Trophoblast cell (in vitro differentiated cells and primary cell): ENCODE results near the gene MZB1.
A peak's percentile ranks its signal among the peaks of the same experiment; 100 is the strongest.
"Not testable (repeated sequence)": the region's sequence is repeated elsewhere in the genome, so short reads cannot be mapped to it uniquely, and the experiment has no call there.

Experiments
- DNase-seq, 2 donors: peaks; one replicate each; pipeline ENCODE4 v3.0.0-alpha.2; 2016
- H2AFZ ChIP-seq: 2 replicates; pipeline ENCODE4 v1.6.1; 2013; ENCODE audit warnings: low read length, moderate library complexity, mild to moderate bottlenecking; ENCODE audit not compliant: insufficient read depth, poor library complexity
- H2AK5ac ChIP-seq: 2 replicates; pipeline ENCODE4 v1.6.1; 2013; ENCODE audit warnings: mild to moderate bottlenecking, low read length
- H2BK120ac ChIP-seq: 2 replicates; pipeline ENCODE4 v1.6.1; 2013; ENCODE audit warnings: low read length, mild to moderate bottlenecking, moderate library complexity; ENCODE audit not compliant: insufficient read depth, poor library complexity
- H2BK12ac ChIP-seq: 2 replicates; pipeline ENCODE4 v1.6.1; 2013; ENCODE audit warnings: mild to moderate bottlenecking, low read length, moderate library complexity
- H2BK5ac ChIP-seq: 2 replicates; pipeline ENCODE4 v1.6.1; 2013; ENCODE audit warnings: low read length, low read depth, moderate library complexity, mild to moderate bottlenecking; ENCODE audit not compliant: poor library complexity
- H3K14ac ChIP-seq: 2 replicates; pipeline ENCODE4 v1.6.1; 2013; ENCODE audit warnings: mild to moderate bottlenecking, low read length
- H3K18ac ChIP-seq: 2 replicates; pipeline ENCODE4 v1.6.1; 2013; ENCODE audit warnings: mild to moderate bottlenecking, low read length
- H3K23ac ChIP-seq: 2 replicates; pipeline ENCODE4 v1.6.1; 2013; ENCODE audit warnings: low read length
- H3K27ac ChIP-seq: 2 replicates; pipeline ENCODE4 v1.5.1; 2013; ENCODE audit warnings: low read depth, mild to moderate bottlenecking, inconsistent platforms, low read length, moderate library complexity
- H3K27me3 ChIP-seq: 2 replicates; pipeline ENCODE4 v1.6.1; 2013; ENCODE audit warnings: inconsistent platforms, mild to moderate bottlenecking, low read length, moderate library complexity; ENCODE audit not compliant: insufficient read depth
- H3K36me3 ChIP-seq, 2 experiments: 1 replicate in 1 of 2; 2 replicates in 1 of 2; pipeline ENCODE4 v1.6.1; 2013; ENCODE audit warnings: low read length in 2 of 2, mild to moderate bottlenecking in 2 of 2, moderate library complexity in 1 of 2; ENCODE audit not compliant: insufficient read depth in 2 of 2, control insufficient read depth in 1 of 2
- H3K4ac ChIP-seq: 2 replicates; pipeline ENCODE4 v1.6.1; 2013; ENCODE audit warnings: low read depth, mild to moderate bottlenecking, low read length, moderate library complexity
- H3K4me1 ChIP-seq, 2 experiments: 1 replicate in 1 of 2; 2 replicates in 1 of 2; pipeline ENCODE4 v1.6.1; 2013; ENCODE audit warnings: low read length in 2 of 2, mild to moderate bottlenecking in 2 of 2, moderate library complexity in 1 of 2; ENCODE audit not compliant: insufficient read depth in 2 of 2, control insufficient read depth in 1 of 2
- H3K4me2 ChIP-seq: 2 replicates; pipeline ENCODE4 v1.6.1; 2013; ENCODE audit warnings: inconsistent platforms, mild to moderate bottlenecking, low read length, moderate library complexity
- H3K4me3 ChIP-seq: 2 replicates; pipeline ENCODE4 v1.5.1; 2013; ENCODE audit warnings: mild to moderate bottlenecking, low read depth, low read length, inconsistent platforms
- H3K79me1 ChIP-seq: one replicate; pipeline ENCODE4 v1.6.1; 2013; ENCODE audit warnings: low read length
- H3K79me2 ChIP-seq: 2 replicates; pipeline ENCODE4 v1.6.1; 2013; ENCODE audit warnings: low read length, mild to moderate bottlenecking; ENCODE audit not compliant: control insufficient read depth, insufficient read depth, poor library complexity
- H3K9ac ChIP-seq: 2 replicates; pipeline ENCODE4 v1.6.1; 2013; ENCODE audit warnings: mild to moderate bottlenecking, low read length
- H3K9me3 ChIP-seq: 2 replicates; pipeline ENCODE4 v1.6.1; 2013; ENCODE audit warnings: low read depth, mild to moderate bottlenecking, control low read depth, inconsistent platforms, low read length; ENCODE audit not compliant: insufficient read depth
- H4K12ac ChIP-seq: 2 replicates; pipeline ENCODE4 v1.6.1; 2013; ENCODE audit warnings: low read depth, mild to moderate bottlenecking, low read length, moderate library complexity
- H4K8ac ChIP-seq: 2 replicates; pipeline ENCODE4 v1.6.1; 2013; ENCODE audit warnings: low read depth, mild to moderate bottlenecking, low read length, moderate library complexity
- H4K91ac ChIP-seq: one replicate; pipeline ENCODE4 v1.6.1; 2013; ENCODE audit warnings: low read depth, mild to moderate bottlenecking, low read length, moderate library complexity
- WGBS: extraction: QIAGEN DNeasy Blood & Tissue Kit; methylation state at CpG from one replicate; pipeline ENCODE4 v1.1.7; 2013; ENCODE audit warnings: missing lambda C conversion rate; ENCODE audit not compliant: insufficient read length, insufficient coverage; ENCODE audit errors: extremely low coverage; 5-methylcytosine and 5-hydroxymethylcytosine counted together

MZB1 gene

DNA sequence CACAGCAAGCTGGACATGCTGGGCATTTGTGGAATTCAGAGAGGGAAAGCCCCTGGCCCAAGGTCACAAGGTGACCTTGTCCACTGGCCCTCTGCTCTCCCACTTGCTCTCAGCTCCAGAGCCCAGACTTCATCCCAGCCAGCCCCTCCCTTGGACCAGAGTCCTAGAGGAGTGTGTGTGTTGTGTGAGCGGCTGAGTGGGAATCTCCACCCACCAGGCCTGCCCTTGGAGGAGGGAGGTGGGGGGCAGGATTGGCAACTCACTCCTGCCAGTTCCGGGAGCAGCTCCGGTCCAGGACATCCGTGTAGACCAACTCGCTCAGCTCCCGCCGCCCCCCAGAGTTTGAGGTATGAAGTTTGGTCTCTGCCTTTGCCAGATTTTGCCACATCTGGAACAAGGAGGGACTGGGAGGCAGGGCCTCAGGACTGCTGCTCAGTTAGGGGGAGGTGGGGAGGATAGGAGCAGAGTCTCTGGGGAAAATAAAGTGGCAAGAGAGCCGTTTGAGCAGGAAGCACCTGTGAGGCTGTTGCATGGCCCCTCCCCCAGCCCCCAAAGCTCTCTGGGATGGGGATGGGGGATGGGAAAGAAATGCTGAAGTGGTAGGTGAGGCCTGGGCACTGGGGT lies 1.4 kb downstream of the MZB1 start:
- Histone ChIP-seq H3K4me1 (peaks cover 8 to 30% of the 10 kb centered on the region in 2 experiments), H3K4ac (no peak overlapping the region), H4K91ac (peak overlapping the region; percentile 7), H3K9ac (no peak overlapping the region), H3K36me3 (no peaks in the 10 kb centered on the region), H3K4me2 (no peak overlapping the region), H2BK5ac (no peak overlapping the region), H3K4me3 (no peak overlapping the region), H2AK5ac (no peak overlapping the region), H3K9me3 (no peaks in the 10 kb centered on the region), H3K18ac (no peak overlapping the region), H4K8ac (no peak overlapping the region), H3K79me1 (peaks cover 5% of the 10 kb centered on the region), H2BK120ac (no peak overlapping the region), H3K23ac (no peak overlapping the region), H3K14ac (no peak overlapping the region), H2AFZ (no peak overlapping the region), H3K79me2 (peaks cover 4% of the 10 kb centered on the region), H2BK12ac (no peak overlapping the region), H4K12ac (no peak overlapping the region), H3K27me3 (peaks cover 12% of the 10 kb centered on the region), H3K27ac (no peak overlapping the region)
- no CpG with 5 or more reads among the region's 8 CpGs for WGBS
- DNase-seq = no peak

DNA sequence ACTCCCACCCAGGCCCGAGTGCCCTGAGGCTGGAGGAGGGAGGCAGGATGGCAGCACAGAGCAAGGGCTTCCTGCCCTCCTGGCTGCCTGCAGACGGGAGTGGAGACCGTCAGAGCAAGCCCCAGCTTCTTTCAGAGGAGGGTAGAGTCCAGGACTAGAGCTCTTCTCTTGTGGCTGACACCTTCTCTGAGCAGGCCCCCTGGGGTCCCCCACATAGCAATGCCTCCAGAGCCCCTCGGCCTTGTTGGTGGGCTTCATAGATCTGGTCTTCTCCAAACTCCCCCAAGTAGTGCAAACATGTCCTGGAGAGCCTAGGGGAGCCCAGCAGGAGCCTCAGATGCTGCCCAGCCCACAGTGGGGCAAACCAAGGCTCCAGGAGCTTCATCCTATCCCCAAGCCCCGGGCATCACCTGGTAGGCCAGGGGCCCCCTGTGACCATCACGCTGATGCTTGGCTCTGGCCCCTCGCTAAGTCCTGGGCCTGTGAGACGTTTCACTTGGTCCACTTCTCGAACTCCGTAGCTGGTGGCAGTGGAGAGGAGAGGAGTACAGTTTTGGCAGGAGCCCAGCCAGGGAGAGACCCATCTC lies 2.0 kb downstream of the MZB1 start:
- Histone ChIP-seq H3K4me3 (no peak overlapping the region), H2AFZ (no peak overlapping the region), H3K4me2 (no peak overlapping the region), H3K27me3 (peaks cover 6% of the 10 kb centered on the region), H3K14ac (no peak overlapping the region), H3K79me2 (peaks cover under 1% of the 10 kb centered on the region), H3K9ac (no peak overlapping the region), H4K91ac (peak overlapping the region; percentile 10), H4K12ac (no peak overlapping the region), H3K36me3 (no peaks in the 10 kb centered on the region), H3K79me1 (peaks cover 5% of the 10 kb centered on the region), H2BK120ac (no peak overlapping the region), H2AK5ac (no peak overlapping the region), H2BK5ac (no peak overlapping the region), H3K27ac (no peak overlapping the region), H3K18ac (no peak overlapping the region), H3K23ac (no peak overlapping the region), H4K8ac (no peak overlapping the region), H3K9me3 (no peaks in the 10 kb centered on the region), H3K4ac (no peak overlapping the region), H2BK12ac (no peak overlapping the region), H3K4me1 (peaks cover 8 to 25% of the 10 kb centered on the region in 2 experiments)
- DNase-seq = no peak
- no CpG with 5 or more reads among the region's 10 CpGs for WGBS

DNA sequence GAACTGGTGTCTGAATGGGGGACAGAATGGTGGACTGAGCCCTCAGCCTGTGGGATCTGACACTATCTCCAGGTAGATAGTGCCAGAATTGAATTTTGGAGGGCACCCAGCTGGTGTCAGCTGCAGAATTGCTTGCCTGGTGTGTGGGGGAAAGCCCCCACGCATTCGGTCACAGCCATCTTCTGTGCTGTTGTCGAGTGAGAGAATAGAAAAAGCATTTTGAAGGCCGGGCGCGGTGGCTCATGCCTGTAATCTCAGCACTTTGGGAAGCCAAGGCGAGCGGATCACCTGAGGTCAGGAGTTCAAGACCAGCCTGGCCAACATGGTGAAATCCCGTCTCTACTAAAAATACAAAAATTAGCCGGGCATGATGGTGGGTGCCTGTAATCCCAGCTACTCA lies 2.8 kb downstream of the MZB1 start:
- peak overlapping the region; percentile 49 for H4K91ac ChIP-seq
- H3K4ac ChIP-seq, H3K18ac ChIP-seq, H3K4me3 ChIP-seq, H3K9ac ChIP-seq, H3K4me2 ChIP-seq, H2BK5ac ChIP-seq, H3K36me3 ChIP-seq, H3K79me1 ChIP-seq, H2BK12ac ChIP-seq, H2BK120ac ChIP-seq, H4K12ac ChIP-seq, H3K9me3 ChIP-seq, H3K79me2 ChIP-seq, H2AFZ ChIP-seq, DNase-seq, H4K8ac ChIP-seq, H2AK5ac ChIP-seq, H3K23ac ChIP-seq, H3K14ac ChIP-seq, H3K27ac ChIP-seq, H3K27me3 ChIP-seq: not testable (repeated sequence)
- peaks cover 8 to 18% of the 10 kb centered on the region in 2 experiments for H3K4me1 ChIP-seq
- no CpG with 5 or more reads among the region's 10 CpGs for WGBS

DNA sequence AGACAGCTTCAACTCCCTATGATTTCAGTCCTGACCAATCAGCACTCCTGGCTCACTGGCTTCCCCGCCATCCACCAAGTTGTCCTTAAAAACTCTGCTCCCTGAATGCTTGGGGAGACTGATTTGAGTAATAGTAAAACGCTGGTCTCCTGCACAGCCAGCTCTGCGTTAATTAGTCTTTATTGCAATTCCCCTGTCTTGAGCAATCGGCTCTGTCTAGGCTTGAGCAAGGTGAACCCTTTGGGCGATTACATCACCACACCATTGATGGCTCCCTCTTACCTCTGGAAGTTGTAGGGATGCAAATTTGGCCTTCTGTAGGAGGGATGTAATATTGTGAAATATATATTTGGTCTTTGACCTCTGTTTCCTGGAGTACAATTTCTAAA lies 3.7 kb downstream of the MZB1 start:
- peaks cover 5% of the 10 kb centered on the region for H3K79me1 ChIP-seq
- no peaks in the 10 kb centered on the region for H3K79me2 ChIP-seq
- no peaks in the 10 kb centered on the region for H3K27me3 ChIP-seq
- H2BK12ac ChIP-seq = no peak overlapping the region
- no peak overlapping the region for H3K4me3 ChIP-seq
- no peak overlapping the region for H3K23ac ChIP-seq
- H4K8ac ChIP-seq = no peak overlapping the region
- peak overlapping the region; percentile 5 for H2BK120ac ChIP-seq
- H2AK5ac ChIP-seq = no peak overlapping the region
- H4K12ac ChIP-seq = no peak overlapping the region
- H3K27ac ChIP-seq = peak overlapping the region; percentile 40
- no peaks in the 10 kb centered on the region for H3K36me3 ChIP-seq
- H4K91ac ChIP-seq = no peak overlapping the region
- peak in 1 of 2 donors; percentile 30 for DNase-seq
- H3K9me3 ChIP-seq = no peaks in the 10 kb centered on the region
- no peak overlapping the region for H3K4me2 ChIP-seq
- no peak overlapping the region for H3K14ac ChIP-seq
- H3K4me1 ChIP-seq = peaks cover 5 to 17% of the 10 kb centered on the region in 2 experiments
- H3K9ac ChIP-seq = no peak overlapping the region
- no peak overlapping the region for H2AFZ ChIP-seq
- no peak overlapping the region for H3K4ac ChIP-seq
- no peak overlapping the region for H3K18ac ChIP-seq
- H2BK5ac ChIP-seq = no peak overlapping the region
- WGBS = no CpG with 5 or more reads among the region's 5 CpGs
